Hepatocyte (in vitro differentiated cells): ENCODE data around the gene LRP1B. TPM values are rescaled to one million over a fixed set of nuclear protein-coding genes. Genes with fewer than 3 reads are reported as not detected.

Source experiments
- DNase-seq: peaks from one replicate; pipeline ENCODE4 v3.0.0-alpha.2; 2016; ENCODE audit warnings: low spot score
- H2AFZ ChIP-seq: fragments of 200-600 bp; sonication (generic); 2 replicates; pipeline ENCODE4 v1.6.0; 2016; ENCODE audit warnings: antibody characterized with exemption, mild to moderate bottlenecking
- H3K27ac ChIP-seq: fragments of 200-600 bp; sonication (generic); 2 replicates; pipeline ENCODE4 v1.5.1; 2016; ENCODE audit warnings: mild to moderate bottlenecking
- H3K27me3 ChIP-seq: fragments of 200-600 bp; sonication (generic); 2 replicates; pipeline ENCODE4 v1.6.1; 2016
- H3K36me3 ChIP-seq: fragments of 200-600 bp; sonication (generic); replicated peaks from 2 replicates; pipeline ENCODE4 v1.5.1; 2016; ENCODE audit warnings: low read depth; ENCODE audit not compliant: insufficient read depth
- H3K4me1 ChIP-seq: fragments of 200-600 bp; sonication (generic); 2 replicates; pipeline ENCODE4 v1.5.1; 2016; ENCODE audit warnings: mild to moderate bottlenecking, moderate library complexity; ENCODE audit not compliant: insufficient read depth
- H3K4me2 ChIP-seq: fragments of 200-600 bp; sonication (generic); 2 replicates; pipeline ENCODE4 v1.6.0; 2016
- H3K4me3 ChIP-seq: fragments of 200-600 bp; sonication (generic); 2 replicates; pipeline ENCODE4 v1.5.1; 2016; ENCODE audit warnings: mild to moderate bottlenecking
- H3K79me2 ChIP-seq: fragments of 200-600 bp; sonication (generic); 2 replicates; pipeline ENCODE4 v1.6.0; 2017; ENCODE audit warnings: mild to moderate bottlenecking
- H3K9me2 ChIP-seq: fragments of 200-600 bp; sonication (generic); replicated peaks from 2 replicates; pipeline ENCODE4 v1.6.0; 2017; ENCODE audit warnings: mild to moderate bottlenecking; ENCODE audit not compliant: insufficient read depth
- H3K9me3 ChIP-seq: fragments of 200-600 bp; sonication (generic); 2 replicates; pipeline ENCODE4 v1.5.1; 2016; ENCODE audit warnings: low read depth, mild to moderate bottlenecking
- H4K20me1 ChIP-seq: fragments of 200-600 bp; sonication (generic); 2 replicates; pipeline ENCODE4 v1.6.0; 2016; ENCODE audit warnings: mild to moderate bottlenecking; ENCODE audit not compliant: insufficient read depth, poor library complexity, severe bottlenecking
- EZH2 ChIP-seq: fragments of 200-600 bp; sonication (generic); IDR thresholded peaks from 2 replicates; pipeline ENCODE4 v1.6.1; 2016; ENCODE audit warnings: antibody characterized with exemption, mild to moderate bottlenecking, borderline replicate concordance
- EZH2phosphoT487 ChIP-seq: fragments of 200-600 bp; sonication (generic); IDR thresholded peaks from one replicate; pipeline ENCODE4 v1.6.1; 2018; ENCODE audit warnings: antibody characterized with exemption, mild to moderate bottlenecking, low read depth, moderate library complexity; ENCODE audit not compliant: unreplicated experiment, severe bottlenecking
- WGBS: methylation state at CpG from one replicate; pipeline ENCODE4 v1.1.6; 2016; ENCODE audit warnings: low lambda C conversion rate; ENCODE audit errors: missing lambda C conversion rate; 5-methylcytosine and 5-hydroxymethylcytosine counted together
- polyA plus RNA-seq: library from polyadenylated mRNA; unstranded; fragments of >200 nt; fragmentation: Nextera tagmentation; extraction: Ambion mirVana; gene quantifications from 2 replicates; pipeline ENCODE4 v1.2.1, GENCODE V29; 2016
- total RNA-seq: library from RNA; depleted of rRNA; stranded (reverse); fragments of >200 nt; gene quantifications from 2 replicates; pipeline ENCODE4 v1.2.3, GENCODE V29; 2014
- TF ChIP-seq, protein P1 (sequence below): fragments of 200-600 bp; sonication (generic); IDR thresholded peaks from 2 replicates; pipeline ENCODE4 v1.5.1; 2016; ENCODE audit warnings: antibody characterized with exemption, mild to moderate bottlenecking; ENCODE audit not compliant: poor library complexity

The LRP1B gene
- total and polyA plus RNA-seq, 2 experiments from 2014 or later: 0.65 to 2.0 TPM

DNA sequence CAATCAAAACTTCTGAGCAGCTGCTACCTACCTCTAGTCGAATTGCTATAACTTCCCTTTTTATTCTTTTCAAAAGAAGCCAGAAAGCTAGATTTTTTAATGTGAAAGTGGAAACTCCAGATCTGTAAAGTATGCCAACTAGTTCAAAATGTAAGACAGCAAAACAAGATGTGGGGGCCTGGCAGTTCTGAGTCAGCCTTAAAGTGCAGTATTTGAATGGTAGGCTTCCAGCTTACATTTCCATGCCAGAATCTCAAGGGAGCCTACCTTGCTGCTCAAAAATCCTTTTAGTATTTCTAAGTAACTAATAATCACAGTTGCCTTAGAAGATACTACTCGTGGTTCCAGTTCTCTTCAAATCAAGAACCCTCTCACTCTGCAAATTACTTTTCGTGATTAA is 1288.7 kb downstream of the LRP1B start:
- Histone ChIP-seq H3K4me1 (no peaks in the 10 kb centered on the region), H2AFZ (no peak overlapping the region), H3K9me2 (no peaks in the 10 kb centered on the region), H3K9me3 (no peaks in the 10 kb centered on the region), H3K36me3 (no peaks in the 10 kb centered on the region), H4K20me1 (no peaks in the 10 kb centered on the region), H3K4me2 (no peak overlapping the region), H3K27ac (no peak overlapping the region), H3K79me2 (no peaks in the 10 kb centered on the region), H3K4me3 (no peak overlapping the region), H3K27me3 (no peaks in the 10 kb centered on the region)
- TF ChIP-seq EZH2phosphoT487 (no peak), EZH2 (no peak)
- TF ChIP-seq, protein P1, sequence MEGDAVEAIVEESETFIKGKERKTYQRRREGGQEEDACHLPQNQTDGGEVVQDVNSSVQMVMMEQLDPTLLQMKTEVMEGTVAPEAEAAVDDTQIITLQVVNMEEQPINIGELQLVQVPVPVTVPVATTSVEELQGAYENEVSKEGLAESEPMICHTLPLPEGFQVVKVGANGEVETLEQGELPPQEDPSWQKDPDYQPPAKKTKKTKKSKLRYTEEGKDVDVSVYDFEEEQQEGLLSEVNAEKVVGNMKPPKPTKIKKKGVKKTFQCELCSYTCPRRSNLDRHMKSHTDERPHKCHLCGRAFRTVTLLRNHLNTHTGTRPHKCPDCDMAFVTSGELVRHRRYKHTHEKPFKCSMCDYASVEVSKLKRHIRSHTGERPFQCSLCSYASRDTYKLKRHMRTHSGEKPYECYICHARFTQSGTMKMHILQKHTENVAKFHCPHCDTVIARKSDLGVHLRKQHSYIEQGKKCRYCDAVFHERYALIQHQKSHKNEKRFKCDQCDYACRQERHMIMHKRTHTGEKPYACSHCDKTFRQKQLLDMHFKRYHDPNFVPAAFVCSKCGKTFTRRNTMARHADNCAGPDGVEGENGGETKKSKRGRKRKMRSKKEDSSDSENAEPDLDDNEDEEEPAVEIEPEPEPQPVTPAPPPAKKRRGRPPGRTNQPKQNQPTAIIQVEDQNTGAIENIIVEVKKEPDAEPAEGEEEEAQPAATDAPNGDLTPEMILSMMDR: no peak
- 93% methylated on average over 3 of the region's 3 CpGs for WGBS
- no peak for DNase-seq

DNA sequence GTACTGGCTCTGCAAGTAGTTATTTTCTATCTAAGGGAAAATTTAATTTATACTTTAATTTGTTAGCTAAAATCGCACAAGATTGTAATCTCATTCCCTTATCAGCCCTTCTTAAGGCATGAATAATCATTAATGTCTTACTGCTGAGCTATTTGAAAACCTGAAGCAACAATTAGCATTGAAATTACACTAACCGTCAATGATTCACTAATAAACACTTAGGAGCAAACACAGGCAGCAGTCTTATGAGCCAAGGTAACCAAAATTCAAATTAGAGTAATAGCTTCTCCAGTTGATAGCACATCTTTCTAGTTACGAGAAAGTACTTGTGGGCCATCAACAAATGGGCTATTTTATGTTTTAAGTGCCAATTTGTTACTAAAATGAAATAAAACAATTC is 1289.7 kb downstream of the LRP1B start:
- H3K27me3 ChIP-seq: no peaks in the 10 kb centered on the region
- no peak overlapping the region for H3K4me2 ChIP-seq
- H3K9me2 ChIP-seq: no peaks in the 10 kb centered on the region
- no peaks in the 10 kb centered on the region for H3K79me2 ChIP-seq
- H3K9me3 ChIP-seq: no peaks in the 10 kb centered on the region
- no peak overlapping the region for H2AFZ ChIP-seq
- no peaks in the 10 kb centered on the region for H4K20me1 ChIP-seq
- 49% methylated on average over 3 of the region's 3 CpGs for WGBS
- H3K4me3 ChIP-seq: no peak overlapping the region
- DNase-seq: no peak
- no peaks in the 10 kb centered on the region for H3K36me3 ChIP-seq
- no peak overlapping the region for H3K27ac ChIP-seq
- TF ChIP-seq EZH2: no peak
- no peak for TF ChIP-seq EZH2phosphoT487
- TF ChIP-seq, protein P1: no peak
- no peaks in the 10 kb centered on the region for H3K4me1 ChIP-seq

DNA sequence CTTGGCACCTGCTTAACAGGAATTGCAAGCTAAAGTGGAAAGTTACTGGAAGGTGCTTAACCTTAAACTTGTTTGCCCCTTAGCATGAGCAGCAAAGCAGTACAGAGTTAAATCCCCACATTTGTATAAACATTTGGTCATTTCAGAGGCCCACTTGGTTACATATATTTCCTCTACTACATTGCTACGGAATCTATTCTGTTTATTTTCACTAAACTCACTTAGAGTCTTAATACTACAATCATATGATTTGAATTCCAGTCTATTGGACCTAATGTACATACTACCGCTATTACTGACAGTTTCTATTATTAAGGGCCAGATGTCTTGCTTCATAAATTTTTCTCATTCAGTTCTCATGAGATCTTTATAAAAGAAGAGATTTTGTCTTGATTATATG is 1294.0 kb downstream of the LRP1B start:
- 72% methylated on average over 2 of the region's 2 CpGs for WGBS
- Histone ChIP-seq H3K4me3 (no peak overlapping the region), H3K4me2 (no peak overlapping the region), H3K79me2 (no peaks in the 10 kb centered on the region), H4K20me1 (no peaks in the 10 kb centered on the region), H3K9me3 (no peaks in the 10 kb centered on the region), H2AFZ (no peak overlapping the region), H3K27me3 (no peaks in the 10 kb centered on the region), H3K27ac (no peak overlapping the region), H3K4me1 (no peaks in the 10 kb centered on the region), H3K9me2 (no peaks in the 10 kb centered on the region), H3K36me3 (no peaks in the 10 kb centered on the region)
- TF ChIP-seq EZH2phosphoT487: no peak
- TF ChIP-seq, protein P1: no peak
- no peak for TF ChIP-seq EZH2
- DNase-seq: no peak

DNA sequence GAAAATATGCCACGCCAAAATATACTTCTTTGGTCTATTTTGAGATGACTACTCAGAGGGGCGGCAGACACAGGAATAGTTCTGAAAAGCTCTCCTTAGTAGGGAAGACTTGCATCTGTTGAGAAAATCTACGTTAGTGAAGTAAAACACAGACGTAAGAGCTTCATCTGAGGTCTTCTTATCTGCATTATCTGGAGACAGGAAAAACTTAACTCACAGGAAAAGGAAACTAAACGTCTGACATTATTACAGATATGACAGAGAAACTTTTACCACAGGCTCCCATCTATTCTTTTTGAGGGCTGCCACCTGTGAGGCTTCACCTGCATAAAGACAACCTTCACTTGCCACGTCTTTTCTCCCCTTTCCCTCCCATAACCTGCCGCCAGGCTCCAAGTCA is 1295.7 kb downstream of the LRP1B start:
- H3K9me3 ChIP-seq: no peaks in the 10 kb centered on the region
- 74% methylated on average over 7 of the region's 7 CpGs for WGBS
- H3K27me3 ChIP-seq: no peaks in the 10 kb centered on the region
- TF ChIP-seq EZH2phosphoT487 (no peak), EZH2 (no peak)
- TF ChIP-seq, protein P1: no peak
- H3K79me2 ChIP-seq: no peaks in the 10 kb centered on the region
- no peak overlapping the region for H3K4me2 ChIP-seq
- no peaks in the 10 kb centered on the region for H3K4me1 ChIP-seq
- no peaks in the 10 kb centered on the region for H4K20me1 ChIP-seq
- no peak overlapping the region for H3K27ac ChIP-seq
- no peak for DNase-seq
- no peaks in the 10 kb centered on the region for H3K36me3 ChIP-seq
- no peak overlapping the region for H2AFZ ChIP-seq
- H3K4me3 ChIP-seq: no peak overlapping the region
- H3K9me2 ChIP-seq: no peaks in the 10 kb centered on the region
